T-helper 17 cell (primary cell): ENCODE measurements around the gene KIFC3. TPM values are rescaled to one million over a fixed set of nuclear protein-coding genes. Genes with fewer than 3 reads are reported as not detected.

ENCODE experiments used
- ATAC-seq: fragments of 150-1000 bp; cut with Tn5 transposase; 2 replicates; pipeline ENCODE4 v1.10.0; 2021; ENCODE audit warnings: mild to moderate bottlenecking, moderate library complexity
- DNase-seq, 3 donors: peaks; one replicate each; pipeline versions ENCODE4 v3.0.0 to v3.0.0-alpha.2; 2020 to 2021
- H3K9me3 ChIP-seq: one replicate; pipeline ENCODE4 v1.7.0; 2013; ENCODE audit warnings: low read length, mild to moderate bottlenecking; ENCODE audit not compliant: control insufficient read depth, poor library complexity, severe bottlenecking
- H3K27ac Mint-ChIP-seq: one replicate; pipeline ENCODE4 v1.8.0; 2022; ENCODE audit warnings: mild to moderate bottlenecking, moderate library complexity, mixed read lengths
- H3K27me3 Mint-ChIP-seq: one replicate; pipeline ENCODE4 v1.8.0; 2022; ENCODE audit warnings: mixed read lengths
- H3K36me3 Mint-ChIP-seq: one replicate; pipeline ENCODE4 v1.8.0; 2022; ENCODE audit warnings: low read depth, mixed read lengths
- H3K4me1 Mint-ChIP-seq: one replicate; pipeline ENCODE4 v1.8.0; 2022; ENCODE audit warnings: mild to moderate bottlenecking, mixed read lengths
- H3K4me3 Mint-ChIP-seq: one replicate; pipeline ENCODE4 v1.8.0; 2022; ENCODE audit warnings: mild to moderate bottlenecking, moderate library complexity, mixed read lengths
- total RNA-seq, 4 donors: library from RNA in 2 of 4; stranded (reverse) in 2 of 4; gene quantifications; one replicate each; pipeline ENCODE4 v1.2.3 and lab custom pipeline; 2022 to 2026

KIFC3 gene
- total RNA-seq, 2 donors from 2014 or later = 0.70 to 15.2 TPM

DNA sequence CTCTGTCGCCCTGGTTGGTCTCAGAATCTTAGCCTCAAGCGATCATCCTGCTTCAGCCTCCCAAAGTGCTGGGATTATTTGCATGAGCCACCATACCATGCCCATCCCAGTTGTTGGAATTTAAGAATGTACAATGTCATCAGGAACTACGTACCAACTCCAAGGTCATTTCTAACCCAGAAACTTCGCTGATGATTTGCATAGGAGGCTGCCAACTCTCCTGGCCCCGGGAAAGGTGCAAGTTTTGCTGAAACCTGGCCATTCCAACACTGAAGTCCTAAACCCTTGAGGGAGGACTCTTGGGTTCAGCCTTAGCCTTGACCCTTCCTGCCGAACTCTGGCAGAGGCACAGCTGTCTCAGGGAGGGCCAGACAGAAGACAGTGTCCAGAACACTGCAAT is 2.9 kb upstream of the KIFC3 start:
- H3K27me3 Mint-ChIP-seq = peaks cover 27% of the 10 kb centered on the region
- no peak overlapping the region for H3K4me3 Mint-ChIP-seq
- H3K27ac Mint-ChIP-seq = no peak overlapping the region
- H3K36me3 Mint-ChIP-seq = peaks cover 5% of the 10 kb centered on the region
- DNase-seq (no peak), ATAC-seq (no peak)
- H3K4me1 Mint-ChIP-seq = peaks cover 23% of the 10 kb centered on the region
- H3K9me3 ChIP-seq = no peaks in the 10 kb centered on the region

DNA sequence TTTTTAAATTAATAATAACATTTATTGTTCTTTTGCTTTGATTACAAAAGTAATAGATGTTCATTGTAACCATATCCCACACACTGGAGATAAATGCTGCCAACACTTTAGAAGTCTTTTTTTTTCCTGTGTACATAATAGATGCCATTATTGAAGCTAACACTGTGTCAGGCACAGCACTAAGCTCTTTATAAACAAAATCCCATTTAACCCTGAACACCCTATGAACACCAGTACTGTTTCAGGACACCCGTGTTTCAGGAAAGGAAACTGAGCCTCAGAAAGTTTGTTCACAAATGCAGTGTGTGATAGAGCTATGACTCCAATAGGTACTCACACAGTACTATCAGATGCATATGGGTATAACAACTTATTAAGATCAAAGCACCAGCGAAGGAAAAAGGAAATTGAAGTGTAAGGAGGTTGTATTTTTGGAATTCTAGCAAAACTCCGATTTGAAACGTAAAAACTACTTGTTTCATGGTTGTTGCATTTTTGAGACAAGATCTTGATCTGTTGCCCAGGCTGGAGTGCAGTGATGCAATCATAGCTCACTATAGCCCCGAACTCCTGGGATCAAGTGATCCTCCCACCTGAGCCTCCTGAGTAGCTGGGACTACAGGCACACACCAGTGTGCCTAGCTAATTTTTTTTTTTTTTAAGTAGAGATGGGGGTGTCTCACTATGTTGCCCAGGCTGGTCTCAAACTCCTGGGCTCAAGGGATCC is 2.0 kb upstream of the KIFC3 start:
- Mint-ChIP-seq H3K4me3 (no peak overlapping the region), H3K27ac (no peak overlapping the region), H3K27me3 (peaks cover 36% of the 10 kb centered on the region), H3K4me1 (peaks cover 29% of the 10 kb centered on the region), H3K36me3 (peaks cover 5% of the 10 kb centered on the region)
- H3K9me3 ChIP-seq = no peaks in the 10 kb centered on the region
- no peak for DNase-seq
- no peak for ATAC-seq

DNA sequence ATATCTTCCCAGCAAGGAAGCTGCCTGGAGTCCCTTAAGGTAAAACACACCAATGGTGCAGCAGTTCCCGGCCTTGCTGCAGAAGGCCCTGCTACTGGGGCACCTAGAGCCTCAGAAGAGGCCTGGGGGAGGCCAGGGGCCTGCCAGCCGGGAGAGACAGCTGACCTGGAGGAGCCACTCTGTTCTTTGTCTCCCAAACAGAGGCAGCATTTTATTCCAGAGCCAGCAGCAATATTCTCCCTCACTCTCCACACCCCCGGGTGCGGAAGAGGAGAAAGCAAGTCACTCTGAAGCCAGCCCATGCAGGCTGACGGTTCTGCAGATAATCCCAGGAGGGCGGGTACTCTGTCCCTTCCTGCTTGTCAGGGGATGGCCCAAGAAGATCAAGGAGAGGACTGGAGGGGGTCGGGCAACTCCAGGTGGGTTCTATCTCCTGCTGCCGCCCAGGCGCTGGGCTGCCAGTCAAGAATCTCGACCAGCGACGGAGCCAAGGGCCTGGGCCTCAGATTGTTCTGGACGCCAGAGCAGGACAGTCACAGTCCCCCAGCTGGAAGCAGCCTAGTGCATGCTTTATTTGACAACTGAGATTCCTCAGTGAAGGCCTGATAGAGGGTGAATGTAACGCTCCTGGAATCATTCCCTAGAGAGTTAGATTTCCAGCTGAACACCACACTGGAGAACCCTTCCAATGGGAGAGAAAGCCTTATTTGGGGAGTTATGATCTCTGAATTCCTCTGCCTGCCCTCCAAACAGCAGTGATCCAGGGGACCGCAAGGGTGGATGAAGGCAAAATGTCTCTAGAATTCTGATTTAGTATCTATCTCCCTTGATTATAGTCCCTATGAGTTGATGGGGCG is 1.1 kb upstream of the KIFC3 start:
- Mint-ChIP-seq H3K27me3 (peaks cover 41% of the 10 kb centered on the region), H3K36me3 (peaks cover 5% of the 10 kb centered on the region), H3K4me3 (peak overlapping the region; percentile 95), H3K4me1 (peaks cover 31% of the 10 kb centered on the region), H3K27ac (peak overlapping the region; percentile 67)
- H3K9me3 ChIP-seq = no peaks in the 10 kb centered on the region
- no peak for ATAC-seq
- no peak for DNase-seq

DNA sequence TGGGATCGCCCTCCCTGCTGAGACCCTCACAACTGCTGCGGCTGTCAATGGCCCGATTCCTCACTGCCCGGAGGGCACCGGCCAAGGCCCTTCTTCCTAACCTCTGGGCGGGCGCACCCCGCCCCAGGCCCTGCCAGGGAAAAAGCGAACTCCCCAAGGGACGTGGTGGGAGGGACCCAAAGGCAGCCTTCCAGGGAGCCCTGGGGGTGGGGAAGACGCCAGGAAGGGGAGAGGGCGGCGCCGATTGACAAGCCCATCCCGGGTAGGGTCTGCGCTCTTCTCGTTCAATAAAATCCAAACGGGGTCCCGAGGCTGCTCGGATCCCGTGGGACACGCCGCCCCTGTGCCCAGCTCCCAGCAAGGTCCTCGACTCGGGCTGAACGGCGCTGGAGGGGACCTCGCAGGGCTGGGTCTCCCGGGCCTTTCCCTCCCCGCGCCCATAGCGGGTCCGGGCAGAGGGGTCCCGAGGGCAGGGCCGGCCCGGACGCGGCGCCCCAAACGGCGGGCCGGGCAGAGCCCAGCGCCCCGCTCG is 416 bp downstream of the KIFC3 start:
- DNase-seq (no peak), ATAC-seq (no peak)
- H3K27me3 Mint-ChIP-seq = peaks cover 39% of the 10 kb centered on the region
- H3K27ac Mint-ChIP-seq = no peak overlapping the region
- H3K4me3 Mint-ChIP-seq = no peak overlapping the region
- H3K4me1 Mint-ChIP-seq = peaks cover 29% of the 10 kb centered on the region
- peaks cover 5% of the 10 kb centered on the region for H3K36me3 Mint-ChIP-seq
- H3K9me3 ChIP-seq = no peaks in the 10 kb centered on the region

DNA sequence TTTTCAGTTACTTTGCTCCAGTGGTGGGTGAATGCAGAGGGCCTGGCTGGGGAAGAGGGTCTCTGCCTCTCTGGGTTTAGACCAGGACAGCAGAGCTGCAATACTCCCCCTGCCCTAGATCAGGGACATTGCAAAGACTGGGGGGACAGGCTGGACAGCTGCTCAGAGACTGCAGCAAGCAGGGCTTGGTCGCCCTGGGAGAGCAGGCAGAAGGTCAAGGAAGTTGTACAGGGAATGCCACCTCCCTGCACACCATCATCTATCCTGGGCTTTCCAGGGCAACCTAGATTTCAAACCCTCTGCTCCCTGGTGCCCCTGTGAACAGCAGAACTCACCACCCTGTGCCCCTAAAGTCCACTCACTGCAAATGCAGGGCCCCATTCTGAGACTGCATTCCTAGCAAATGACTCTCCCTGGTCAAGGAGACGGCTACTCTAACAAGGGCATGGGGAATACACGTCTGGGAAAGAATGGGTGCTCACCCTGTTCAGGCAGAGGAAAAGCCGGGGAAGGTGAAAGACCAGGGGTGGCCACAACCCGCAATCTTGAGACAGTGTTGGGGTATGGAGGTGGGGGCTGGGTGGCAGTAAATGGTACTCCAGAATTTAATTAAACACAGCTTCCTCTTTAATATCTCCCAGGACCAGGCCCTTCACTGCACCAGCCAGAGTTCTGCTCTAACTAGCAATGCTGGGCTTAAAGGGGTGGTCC is 1.0 kb downstream of the KIFC3 start:
- DNase-seq (no peak), ATAC-seq (no peak)
- H3K4me1 Mint-ChIP-seq = peaks cover 29% of the 10 kb centered on the region
- no peaks in the 10 kb centered on the region for H3K9me3 ChIP-seq
- peaks cover 5% of the 10 kb centered on the region for H3K36me3 Mint-ChIP-seq
- H3K4me3 Mint-ChIP-seq = no peak overlapping the region
- peaks cover 33% of the 10 kb centered on the region for H3K27me3 Mint-ChIP-seq
- peak overlapping the region; percentile 79 for H3K27ac Mint-ChIP-seq

DNA sequence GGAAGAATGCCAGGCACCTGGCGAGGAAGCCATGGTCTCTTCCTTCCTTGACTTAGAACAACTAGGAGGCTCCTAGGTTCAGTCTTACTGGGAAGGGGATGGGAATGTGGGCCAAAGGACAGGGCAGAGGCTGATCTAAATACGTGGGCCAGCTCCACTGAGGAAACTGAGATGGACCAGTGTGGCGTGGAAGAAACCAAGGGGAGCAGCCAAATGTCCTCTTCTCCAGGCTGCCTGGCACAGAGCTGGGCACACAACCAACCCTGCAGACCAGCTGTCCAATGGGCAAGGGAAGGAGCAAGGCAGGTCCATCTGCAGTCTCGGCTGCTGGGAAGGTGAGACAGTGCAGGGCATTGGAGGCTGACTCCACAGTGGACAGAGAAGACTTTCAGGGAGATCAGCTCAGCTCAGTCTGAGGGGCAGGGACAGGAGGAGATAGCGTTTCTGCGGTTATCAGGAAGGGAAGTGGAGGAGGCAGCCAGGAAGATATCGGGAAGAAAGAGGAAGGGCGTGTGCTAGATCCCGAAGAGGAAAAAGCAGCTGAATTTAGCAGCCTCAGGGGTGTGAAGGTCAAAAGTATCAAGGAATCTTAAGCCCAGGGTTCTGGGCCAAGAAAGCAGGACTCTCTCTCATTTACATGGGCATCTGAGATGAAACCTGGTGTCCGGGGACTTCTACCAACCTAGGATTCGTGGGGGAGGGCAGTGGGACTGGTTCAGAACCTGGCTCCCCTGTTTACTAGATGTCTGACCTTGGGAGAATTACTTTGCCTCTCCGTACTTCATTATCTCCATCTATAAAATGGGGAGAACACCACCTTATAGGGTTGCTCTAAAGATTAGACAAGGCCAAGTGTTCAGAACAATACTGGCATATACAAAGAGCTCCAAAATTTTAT is 1.8 kb downstream of the KIFC3 start:
- peak overlapping the region; percentile 79 for H3K4me3 Mint-ChIP-seq
- H3K36me3 Mint-ChIP-seq = peaks cover 5% of the 10 kb centered on the region
- peaks cover 29% of the 10 kb centered on the region for H3K4me1 Mint-ChIP-seq
- ATAC-seq (no peak), DNase-seq (no peak)
- peaks cover 30% of the 10 kb centered on the region for H3K27me3 Mint-ChIP-seq
- no peaks in the 10 kb centered on the region for H3K9me3 ChIP-seq
- peak overlapping the region; percentile 79 for H3K27ac Mint-ChIP-seq

DNA sequence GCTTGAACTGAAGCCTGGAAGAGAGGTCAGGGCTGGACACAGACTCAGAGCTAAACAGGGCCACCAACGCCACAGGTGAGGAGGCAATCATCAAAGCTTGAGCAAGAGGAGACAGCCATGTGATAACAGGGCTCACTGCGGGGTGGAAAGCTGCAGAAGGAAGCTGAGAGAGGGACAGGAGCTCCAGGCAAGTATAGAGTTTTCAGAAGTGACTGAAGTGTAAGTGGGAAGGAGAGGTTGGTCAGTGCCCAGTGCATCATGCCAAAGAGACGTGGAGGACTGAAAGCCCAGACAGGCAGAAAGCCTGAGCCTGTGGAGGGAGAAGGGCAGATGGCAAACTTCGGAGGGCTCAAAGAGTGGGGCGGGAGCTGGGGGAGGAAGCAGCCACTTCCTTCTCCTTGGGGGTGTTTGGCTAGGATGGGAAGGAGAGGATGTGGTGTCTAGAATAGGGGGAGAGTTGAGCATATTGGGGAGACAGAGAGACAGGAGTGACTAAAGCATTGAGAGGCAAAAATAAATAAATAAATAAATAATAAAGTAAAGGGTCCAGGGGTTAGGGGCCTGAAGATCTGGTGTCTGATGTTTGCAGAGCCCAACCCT is 2.6 kb downstream of the KIFC3 start:
- no peak overlapping the region for H3K4me3 Mint-ChIP-seq

DNA sequence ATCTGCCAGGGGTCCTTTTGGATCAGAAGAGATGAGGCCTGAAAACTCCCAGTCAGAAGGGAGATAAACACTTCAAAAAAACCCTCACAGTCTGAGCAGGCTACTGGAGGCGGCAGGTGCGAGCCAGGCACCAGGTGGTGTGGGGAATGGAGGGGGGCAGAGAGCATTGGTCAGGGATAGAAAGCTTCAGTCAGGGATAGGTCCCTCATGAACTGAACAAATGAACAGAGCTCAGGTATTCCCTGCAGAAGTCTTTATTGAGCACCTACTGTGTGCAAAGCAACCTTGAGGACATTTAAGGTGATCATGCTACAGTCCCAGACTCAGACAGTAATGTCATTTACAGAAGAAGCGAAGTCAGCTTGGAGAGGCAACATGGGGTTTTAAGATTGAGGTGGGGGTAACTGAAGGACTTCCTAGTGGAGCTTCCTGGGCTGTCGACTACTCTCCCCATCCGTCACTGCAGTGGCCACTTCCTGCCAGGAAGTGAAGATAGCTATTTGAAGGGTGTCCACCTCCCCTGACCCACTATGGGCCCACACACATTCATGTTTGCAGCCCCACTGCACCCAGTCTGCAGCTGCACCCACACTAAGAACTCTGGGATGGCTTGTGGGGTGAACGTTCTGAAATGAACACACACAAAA is 3.2 kb downstream of the KIFC3 start:
- Mint-ChIP-seq H3K36me3 (peaks cover 5% of the 10 kb centered on the region), H3K4me3 (no peak overlapping the region), H3K27me3 (peaks cover 30% of the 10 kb centered on the region), H3K27ac (no peak overlapping the region), H3K4me1 (peaks cover 27% of the 10 kb centered on the region)
- DNase-seq (no peak), ATAC-seq (no peak)
- H3K9me3 ChIP-seq = no peaks in the 10 kb centered on the region

More for the DNA sequence above, 2.6 kb downstream of the KIFC3 start:
- no peaks in the 10 kb centered on the region for H3K9me3 ChIP-seq
- H3K36me3 Mint-ChIP-seq = peaks cover 5% of the 10 kb centered on the region
- ATAC-seq (no peak), DNase-seq (no peak)
- H3K27me3 Mint-ChIP-seq = peaks cover 30% of the 10 kb centered on the region
- H3K4me1 Mint-ChIP-seq = peaks cover 29% of the 10 kb centered on the region
- peak overlapping the region; percentile 79 for H3K27ac Mint-ChIP-seq

DNA sequence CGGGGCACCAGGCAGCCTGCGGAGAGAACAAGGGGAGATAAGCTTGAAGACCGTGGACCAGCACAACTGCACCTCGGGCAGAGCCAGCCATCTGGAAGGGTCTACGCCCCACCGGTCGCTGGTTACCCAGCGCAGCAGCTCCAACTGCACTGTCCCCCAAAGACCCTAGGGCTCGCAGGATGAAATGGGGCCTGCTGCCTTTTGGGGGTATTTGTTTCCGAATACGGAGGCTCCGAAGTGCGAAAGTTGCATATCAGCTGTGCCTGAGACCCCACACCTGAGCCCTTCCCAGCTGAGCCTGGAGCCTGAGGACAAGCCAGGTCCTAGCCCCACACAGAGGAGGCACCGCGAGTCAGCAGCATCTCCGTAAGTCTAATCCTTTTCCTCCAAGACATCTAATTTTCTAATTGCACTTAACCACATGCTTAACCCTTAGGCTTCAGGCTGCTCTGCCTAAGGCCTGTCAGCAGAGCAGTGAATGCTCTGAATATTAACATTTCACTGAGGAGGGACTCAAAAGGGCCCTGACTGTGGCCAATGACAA is 4.0 kb downstream of the KIFC3 start:
- no peak overlapping the region for H3K4me3 Mint-ChIP-seq
- H3K9me3 ChIP-seq = no peaks in the 10 kb centered on the region
- ATAC-seq = no peak
- peaks cover 5% of the 10 kb centered on the region for H3K36me3 Mint-ChIP-seq
- H3K27ac Mint-ChIP-seq = no peak overlapping the region
- peaks cover 27% of the 10 kb centered on the region for H3K4me1 Mint-ChIP-seq
- no peak for DNase-seq
- H3K27me3 Mint-ChIP-seq = peaks cover 28% of the 10 kb centered on the region

DNA sequence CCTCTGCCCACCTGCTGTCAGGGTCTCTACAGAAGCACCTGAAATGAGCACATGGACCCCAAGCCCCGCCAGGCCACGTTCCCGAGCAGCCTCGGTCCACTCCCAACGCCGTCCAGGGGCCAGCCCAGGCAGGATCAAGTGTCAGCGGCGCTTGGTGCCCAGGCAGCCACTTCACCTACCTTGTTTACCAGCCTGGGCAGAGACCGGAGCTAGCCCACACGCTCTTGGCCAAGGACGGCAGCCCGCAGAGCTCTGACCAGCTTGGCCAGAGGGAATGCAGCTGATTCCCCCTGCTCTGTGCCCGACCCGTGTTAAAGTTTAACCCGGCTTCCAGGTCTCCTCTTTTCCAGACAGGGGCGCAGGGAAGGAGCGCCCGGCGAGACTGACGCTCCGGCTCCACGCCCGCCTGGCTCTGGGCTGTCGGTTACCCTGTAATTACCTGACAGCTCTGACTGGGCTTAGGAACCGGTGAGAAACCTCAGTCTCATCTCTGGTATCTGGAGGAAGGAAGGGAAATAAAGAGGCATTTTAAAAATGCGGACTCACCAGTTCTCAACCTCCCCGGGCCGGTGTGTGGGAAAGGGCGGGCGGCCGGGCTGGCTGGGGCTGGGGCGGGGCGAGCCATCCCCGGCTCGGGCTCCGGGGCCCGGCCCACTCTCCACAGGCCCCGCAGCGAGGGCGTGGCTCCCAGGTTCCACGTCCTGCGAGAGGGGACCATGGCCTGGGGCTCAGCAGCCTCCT is 4.6 kb downstream of the KIFC3 start:
- Mint-ChIP-seq H3K4me3 (no peak overlapping the region), H3K36me3 (peaks cover 2% of the 10 kb centered on the region), H3K27me3 (peaks cover 22% of the 10 kb centered on the region), H3K4me1 (peaks cover 24% of the 10 kb centered on the region), H3K27ac (no peak overlapping the region)
- ATAC-seq (no peak), DNase-seq (no peak)
- no peaks in the 10 kb centered on the region for H3K9me3 ChIP-seq

DNA sequence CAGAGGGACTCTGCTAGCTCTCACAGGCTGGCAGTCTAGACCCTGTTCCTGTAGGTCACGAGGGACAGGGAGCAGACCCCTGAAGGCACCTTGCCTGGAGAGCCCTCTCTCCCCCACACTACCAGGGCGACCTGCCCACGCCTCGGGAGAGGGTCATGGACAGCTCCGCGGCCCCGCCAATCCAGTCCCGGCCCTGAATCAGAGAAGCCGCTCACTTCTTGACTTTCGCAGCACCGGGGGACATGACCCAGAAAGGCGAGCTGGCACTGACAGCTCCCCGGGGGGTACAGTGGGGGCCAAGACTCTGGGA is 5.1 kb downstream of the KIFC3 start:
- DNase-seq (no peak), ATAC-seq (no peak)
- Mint-ChIP-seq H3K36me3 (no peaks in the 10 kb centered on the region), H3K4me3 (no peak overlapping the region), H3K27ac (no peak overlapping the region), H3K27me3 (peaks cover 22% of the 10 kb centered on the region), H3K4me1 (peaks cover 21% of the 10 kb centered on the region)
- H3K9me3 ChIP-seq = no peaks in the 10 kb centered on the region
